HS-5 (cell line): Measurements from ENCODE around the gene ACADVL.

Source experiments
- DNase-seq: peaks from one replicate; pipeline ENCODE4 v3.0.0-alpha.2; 2012; ENCODE audit warnings: low read depth

Gene ACADVL

GRCh38 chr17:7191571-7192270 is 28.0 kb upstream of the ACADVL start:
- DNase-seq, result no peak

- no peak for DNase-seq
Measured at GRCh38 chr17:7192271-7192937, 27.3 kb upstream of the ACADVL start.

- no peak for DNase-seq
Measured at GRCh38 chr17:7195971-7196370, 23.8 kb upstream of the ACADVL start.

- no peak for DNase-seq
Measured at GRCh38 chr17:7196651-7197401, 22.9 kb upstream of the ACADVL start.

- no peak for DNase-seq
Measured at GRCh38 chr17:7203391-7203790, 16.3 kb upstream of the ACADVL start.

GRCh38 chr17:7204336-7204735 is 15.4 kb upstream of the ACADVL start:
- DNase-seq, result no peak

DNA sequence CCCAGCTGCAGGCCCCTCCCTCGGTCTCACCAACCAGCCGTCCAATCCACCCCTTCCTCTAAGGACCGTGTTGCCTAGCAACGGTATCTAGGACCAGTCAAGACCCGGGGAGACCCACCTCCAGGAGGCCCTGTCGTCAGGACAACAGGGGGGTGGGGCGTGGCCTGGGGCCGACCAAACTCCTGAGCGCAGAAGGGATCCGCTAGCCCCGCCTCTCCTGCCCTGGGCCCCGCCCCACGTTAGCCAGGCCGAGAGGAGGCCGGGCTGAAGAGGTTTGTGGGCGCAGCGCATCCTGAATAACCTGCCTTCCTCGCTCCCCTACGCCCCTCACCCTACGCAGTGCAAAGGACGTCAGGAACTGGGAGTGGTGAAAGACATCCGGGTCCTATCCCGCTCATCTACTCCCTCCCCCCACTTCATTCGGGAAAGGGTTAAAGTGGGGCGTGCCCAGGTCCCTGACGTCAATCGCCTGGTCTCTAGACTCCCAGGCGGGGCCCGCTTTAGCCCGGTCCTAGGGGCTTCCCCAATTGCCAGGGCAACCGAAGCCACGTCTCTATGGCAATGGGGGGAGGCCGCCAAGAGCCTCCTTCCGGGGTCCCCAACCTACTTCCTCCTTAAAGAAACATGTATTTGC is 14.8 kb upstream of the ACADVL start:
- no peak for DNase-seq

GRCh38 chr17:7205561-7205960 is 14.2 kb upstream of the ACADVL start:
- DNase-seq, result no peak

DNA sequence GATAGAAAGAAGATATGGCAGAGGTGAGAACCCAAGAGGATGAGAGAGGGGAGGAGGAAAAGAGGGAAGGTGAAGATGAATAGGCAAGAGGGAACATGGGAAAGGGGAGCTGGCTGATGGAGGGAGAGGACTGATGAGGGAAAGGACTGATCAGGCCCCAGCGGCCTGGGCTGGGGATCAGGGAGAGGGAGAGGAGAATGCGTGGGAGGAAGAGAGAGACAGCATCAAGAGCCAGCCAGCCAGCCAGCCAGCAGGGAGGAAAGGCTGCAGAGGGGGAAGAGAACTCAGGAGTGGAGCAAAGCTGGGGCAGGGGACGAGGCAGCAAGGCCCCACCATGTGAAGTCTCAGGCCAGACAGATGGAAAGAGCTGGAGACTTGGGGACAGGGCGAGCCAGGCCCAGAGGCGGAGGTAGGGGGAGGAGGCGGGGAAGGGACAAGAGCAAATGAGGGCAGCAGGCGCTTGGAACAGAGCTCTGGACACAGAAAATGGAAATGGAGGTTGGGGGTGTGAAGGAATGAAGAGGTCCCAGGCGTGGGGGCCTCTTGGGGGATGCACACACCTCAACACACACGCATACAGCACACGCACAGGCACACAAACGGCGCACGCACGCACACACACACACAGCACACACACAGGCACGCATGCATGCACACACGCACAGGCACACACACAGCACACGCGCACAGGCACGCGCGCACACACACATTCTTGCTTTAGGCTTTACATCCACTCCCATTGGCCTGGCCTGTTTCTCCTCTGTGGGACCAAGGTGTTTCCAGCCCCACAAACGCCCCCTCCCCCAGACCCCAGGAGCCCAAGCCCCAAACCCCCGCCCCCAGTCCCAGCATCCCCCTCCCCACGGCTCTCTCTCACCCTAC is 12.4 kb upstream of the ACADVL start:
- DNase-seq, result no peak

- DNase-seq, result no peak
Measured at GRCh38 chr17:7208027-7208571, 11.6 kb upstream of the ACADVL start.

DNA sequence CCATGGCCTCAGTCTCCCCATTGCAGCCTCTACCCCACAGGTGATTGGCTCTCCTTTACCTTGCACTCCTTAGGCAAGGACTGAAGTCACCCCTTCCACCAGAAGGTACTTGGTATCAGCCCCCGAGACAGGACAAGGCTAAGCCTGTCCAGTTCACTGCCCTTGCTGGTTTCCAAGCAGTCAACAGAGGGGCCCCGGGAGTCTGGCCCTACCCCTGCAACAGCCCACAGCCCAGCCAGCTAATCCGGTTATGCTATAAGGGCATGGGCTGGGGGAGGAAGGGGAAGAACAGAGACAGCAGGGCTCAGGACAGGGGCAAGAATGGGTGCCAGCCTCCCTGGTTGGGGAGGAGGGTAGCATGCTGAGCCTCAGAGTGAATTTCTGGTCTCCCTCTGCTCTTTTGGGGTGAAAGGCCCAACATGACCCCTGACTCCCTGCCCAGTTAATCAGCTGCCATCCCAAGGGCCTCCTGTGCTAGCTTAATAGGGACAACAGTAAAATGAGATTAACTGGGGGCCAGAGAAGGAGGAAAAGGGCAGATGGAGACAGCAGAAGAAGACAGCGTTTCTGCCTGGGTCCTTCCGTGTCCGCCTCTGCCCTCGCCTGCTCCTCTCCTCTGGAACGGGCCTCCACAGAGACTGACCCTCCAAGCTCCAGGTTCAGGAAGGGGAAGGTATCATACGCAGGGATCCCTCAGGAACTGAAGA is 10.8 kb upstream of the ACADVL start:
- no peak for DNase-seq

- DNase-seq, result no peak
Measured at GRCh38 chr17:7211491-7212273, 8.1 kb upstream of the ACADVL start.

DNA sequence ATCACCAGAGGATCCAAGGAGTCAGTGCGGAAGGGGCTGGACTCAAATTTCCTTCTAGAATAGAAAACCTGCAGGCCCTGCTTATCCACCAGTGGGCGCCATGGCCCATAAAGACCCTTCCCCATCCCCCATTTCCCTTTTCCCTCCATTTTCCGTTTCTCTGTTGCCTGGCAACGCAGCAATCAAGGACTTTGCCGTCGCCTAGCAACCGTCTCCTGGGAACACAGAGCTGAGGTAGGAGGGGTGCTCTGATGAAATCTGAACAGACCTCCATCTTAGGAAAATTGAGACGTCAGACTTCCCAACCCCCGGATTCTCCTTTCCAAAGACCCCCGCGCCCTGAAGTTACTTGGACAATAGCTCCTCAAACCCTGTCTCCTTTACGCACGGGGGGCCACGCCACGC is 5.8 kb upstream of the ACADVL start:
- no peak for DNase-seq

- peak; percentile 89 for DNase-seq
Measured at GRCh38 chr17:7214300-7215135, 5.2 kb upstream of the ACADVL start.

GRCh38 chr17:7215136-7215638 is 4.6 kb upstream of the ACADVL start:
- DNase-seq, result no peak

- DNase-seq, result no peak
Measured at GRCh38 chr17:7215652-7216180, 4.0 kb upstream of the ACADVL start.

DNA sequence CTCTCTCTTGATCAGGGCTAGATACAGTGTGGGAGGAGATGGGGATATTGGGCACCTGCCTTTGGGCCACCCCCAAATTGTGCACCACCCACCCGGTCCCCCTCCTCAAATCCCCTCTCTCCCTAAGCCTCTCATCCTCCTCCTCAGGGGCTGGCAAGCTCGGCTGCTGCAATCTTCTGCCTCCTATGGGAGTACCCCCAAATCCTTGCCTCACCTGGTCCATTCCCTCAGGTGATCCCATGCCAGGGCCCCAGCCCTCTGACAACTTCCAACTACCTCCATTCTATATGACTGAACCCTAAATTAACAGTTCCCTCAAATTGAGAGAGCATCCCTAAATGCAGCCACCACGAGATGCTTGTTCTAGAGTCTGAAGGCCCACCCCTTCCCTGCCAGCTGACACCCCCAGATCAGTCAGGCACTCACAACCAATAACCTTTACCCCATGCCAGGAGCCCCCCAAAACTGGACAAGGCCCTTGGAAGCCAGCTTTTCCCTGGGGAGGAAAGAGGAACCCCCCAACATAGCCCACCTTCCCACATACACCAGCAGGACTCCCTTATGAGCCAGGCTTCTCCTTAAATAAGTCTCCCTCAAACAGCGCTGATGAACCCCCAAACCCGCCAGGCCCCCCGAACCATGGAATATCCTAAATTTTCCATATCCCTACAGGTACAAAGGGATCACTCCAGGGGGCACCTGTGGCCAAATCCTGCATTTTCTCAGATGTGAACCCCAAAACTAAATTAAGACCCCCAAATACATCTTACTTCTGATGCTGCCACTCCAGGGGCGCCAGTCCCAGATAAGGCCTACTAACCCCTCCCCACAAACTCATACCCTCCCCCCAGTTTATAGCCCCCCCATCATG is 3.3 kb upstream of the ACADVL start:
- DNase-seq, result no peak
